Stomach smooth muscle (tissue), 2 donors: ENCODE data around the gene SLC29A1.

Experiments
- H3K27ac ChIP-seq: one replicate; pipeline ENCODE4 v1.7.0; 2013; ENCODE audit warnings: mild to moderate bottlenecking, low read length, inconsistent platforms
- H3K27me3 ChIP-seq, 2 donors: one replicate each; pipeline ENCODE4 v1.7.0; 2013; ENCODE audit warnings: low read length in 2 of 2; ENCODE audit not compliant: insufficient read depth in 2 of 2, control insufficient read depth in 1 of 2
- H3K36me3 ChIP-seq, 2 donors: one replicate each; pipeline ENCODE4 v1.7.0; 2013; ENCODE audit warnings: low read length in 2 of 2; ENCODE audit not compliant: control insufficient read depth in 2 of 2, insufficient read depth in 2 of 2
- H3K4me1 ChIP-seq: one replicate; pipeline ENCODE4 v1.7.0; 2013; ENCODE audit warnings: low read length; ENCODE audit not compliant: control insufficient read depth, insufficient read depth
- H3K4me3 ChIP-seq, 2 donors: one replicate each; pipeline ENCODE4 v1.7.0; 2013; ENCODE audit warnings: low read length in 2 of 2
- H3K9ac ChIP-seq, 2 donors: one replicate each; pipeline ENCODE4 v1.7.0; 2013; ENCODE audit warnings: low read length in 2 of 2, mild to moderate bottlenecking in 1 of 2
- H3K9me3 ChIP-seq, 2 donors: one replicate each; pipeline ENCODE4 v1.7.0; 2013; ENCODE audit warnings: low read length in 2 of 2; ENCODE audit not compliant: control insufficient read depth in 2 of 2
- donor health status: healthy.
- donor health status: Pancreatic carcinoma.

SLC29A1 gene

GRCh38 chr6:44224029-44224964 is 902 bp downstream of the SLC29A1 start:
- Histone ChIP-seq H3K27me3 (no peaks in the 10 kb centered on the region), H3K4me1 (peaks cover 77% of the 10 kb centered on the region), H3K36me3 (peaks cover 0 to 4% of the 10 kb centered on the region in 2 donors), H3K4me3 (peak overlapping the region; percentile 55 to 83), H3K9me3 (no peaks in the 10 kb centered on the region), H3K9ac (peak overlapping the region; percentile 60 to 71), H3K27ac (peak overlapping the region; percentile 97)

GRCh38 chr6:44224965-44225305 is 1.5 kb downstream of the SLC29A1 start:
- peak overlapping the region; percentile 97 for H3K27ac ChIP-seq
- H3K27me3 ChIP-seq, result no peaks in the 10 kb centered on the region
- H3K4me3 ChIP-seq, result peak overlapping the region; percentile 55 to 83
- peaks cover 83% of the 10 kb centered on the region for H3K4me1 ChIP-seq
- peak overlapping the region; percentile 60 to 71 for H3K9ac ChIP-seq
- peaks cover 5 to 9% of the 10 kb centered on the region in 2 donors for H3K36me3 ChIP-seq
- H3K9me3 ChIP-seq, result no peaks in the 10 kb centered on the region

GRCh38 chr6:44225579-44226325 is 2.4 kb downstream of the SLC29A1 start:
- H3K9ac ChIP-seq, result peak overlapping the region; percentile 51 to 62
- no peaks in the 10 kb centered on the region for H3K27me3 ChIP-seq
- peaks cover 10 to 14% of the 10 kb centered on the region in 2 donors for H3K36me3 ChIP-seq
- no peaks in the 10 kb centered on the region for H3K9me3 ChIP-seq
- peak overlapping the region; percentile 58 to 83 for H3K4me3 ChIP-seq
- peak overlapping the region; percentile 97 for H3K27ac ChIP-seq
- H3K4me1 ChIP-seq, result peaks cover 87% of the 10 kb centered on the region

- no peaks in the 10 kb centered on the region for H3K9me3 ChIP-seq
- H3K27ac ChIP-seq, result peak overlapping the region; percentile 97
- peaks cover 10 to 20% of the 10 kb centered on the region in 2 donors for H3K36me3 ChIP-seq
- H3K4me3 ChIP-seq, result peak overlapping the region; percentile 58 to 83
- peak overlapping the region; percentile 55 to 62 for H3K9ac ChIP-seq
- peaks cover 88% of the 10 kb centered on the region for H3K4me1 ChIP-seq
- H3K27me3 ChIP-seq, result no peaks in the 10 kb centered on the region
These were observed 3.2 kb downstream of the SLC29A1 start for GRCh38 chr6:44226368-44227147.

- Histone ChIP-seq H3K9me3 (no peaks in the 10 kb centered on the region), H3K9ac (peak overlapping the region; percentile 62 to 66), H3K36me3 (peaks cover 15 to 25% of the 10 kb centered on the region in 2 donors), H3K4me1 (peaks cover 89% of the 10 kb centered on the region), H3K27me3 (no peaks in the 10 kb centered on the region), H3K27ac (peak overlapping the region; percentile 97), H3K4me3 (peak overlapping the region; percentile 58 to 83)
These were observed 3.9 kb downstream of the SLC29A1 start for GRCh38 chr6:44227148-44227793.

GRCh38 chr6:44228031-44228430 is 4.6 kb downstream of the SLC29A1 start:
- Histone ChIP-seq H3K4me1 (peaks cover 89% of the 10 kb centered on the region), H3K27me3 (no peaks in the 10 kb centered on the region), H3K36me3 (peaks cover 22 to 30% of the 10 kb centered on the region in 2 donors), H3K9ac (peak overlapping the region; percentile 47 to 62), H3K4me3 (peak overlapping the region; percentile 58 to 83), H3K9me3 (no peaks in the 10 kb centered on the region), H3K27ac (peak overlapping the region; percentile 97)

- peak overlapping the region; percentile 97 for H3K27ac ChIP-seq
These were observed 5.0 kb downstream of the SLC29A1 start for GRCh38 chr6:44228433-44228832.

GRCh38 chr6:44228836-44229235 is 5.4 kb downstream of the SLC29A1 start:
- peak overlapping the region; percentile 5 to 26 for H3K9ac ChIP-seq
- peak overlapping the region; percentile 9 to 83 for H3K4me3 ChIP-seq
- peaks cover 96% of the 10 kb centered on the region for H3K4me1 ChIP-seq

More at GRCh38 chr6:44228433-44228832, 5.0 kb downstream of the SLC29A1 start:
- Histone ChIP-seq H3K27me3 (no peaks in the 10 kb centered on the region), H3K9ac (peak overlapping the region; percentile 26 to 47), H3K36me3 (peaks cover 22 to 32% of the 10 kb centered on the region in 2 donors), H3K4me3 (peak overlapping the region; percentile 9 to 83), H3K4me1 (peaks cover 93% of the 10 kb centered on the region), H3K9me3 (no peaks in the 10 kb centered on the region)

GRCh38 chr6:44229376-44230033 is 6.1 kb downstream of the SLC29A1 start:
- H3K36me3 ChIP-seq, result peaks cover 22 to 32% of the 10 kb centered on the region in 2 donors
- H3K27ac ChIP-seq, result peak overlapping the region; percentile 97
- H3K9me3 ChIP-seq, result no peaks in the 10 kb centered on the region
- H3K27me3 ChIP-seq, result no peaks in the 10 kb centered on the region
- peaks cover 96% of the 10 kb centered on the region for H3K4me1 ChIP-seq
- H3K9ac ChIP-seq, result peak overlapping the region; percentile 5 to 26
- H3K4me3 ChIP-seq, result peak overlapping the region; percentile 18 to 83

More at GRCh38 chr6:44228836-44229235, 5.4 kb downstream of the SLC29A1 start:
- H3K36me3 ChIP-seq, result peaks cover 22 to 32% of the 10 kb centered on the region in 2 donors
- no peaks in the 10 kb centered on the region for H3K27me3 ChIP-seq
- peak overlapping the region; percentile 97 for H3K27ac ChIP-seq
- no peaks in the 10 kb centered on the region for H3K9me3 ChIP-seq
